Measurements from ENCODE around the gene OR11A1. TPM values are rescaled to one million over a fixed set of nuclear protein-coding genes. Genes with fewer than 3 reads are reported as not detected.

Gene OR11A1
- polyA plus RNA-seq, 1 donor (not counting 4 experiments of a cell fraction or from before 2014, with no cell fraction given): not detected

- FAIRE-seq (no peak), DNase-seq (ENCODE audit: low read depth, low spot score) (no peak)
- H2AFZ ChIP-seq (ENCODE audit: control insufficient read depth, low read length): no peak overlapping the region
- H3K4me1 ChIP-seq (ENCODE audit: control insufficient read depth, extremely low read depth, insufficient read depth, low read length): no peaks in the 10 kb centered on the region
- H3K4me2 ChIP-seq (ENCODE audit: control insufficient read depth, extremely low read depth, insufficient read depth, low read depth, low read length): no peak overlapping the region
- dilution Hi-C loops (cut with MboI; ENCODE audit: extremely low pct_ligation_motif_present, low sequenced_read_pairs): no loop called here
- no peaks in the 10 kb centered on the region for H3K36me3 ChIP-seq (ENCODE audit: control insufficient read depth in 2 of 2, extremely low read depth in 1 of 2, insufficient read depth in 2 of 2, low read length in 2 of 2)
- no peak overlapping the region for H3K9ac ChIP-seq (ENCODE audit: control insufficient read depth, extremely low read depth, insufficient read depth, low read length)
- H4K20me1 ChIP-seq (ENCODE audit: control insufficient read depth, extremely low read depth, insufficient read depth, low read length): no peaks in the 10 kb centered on the region
- no peaks in the 10 kb centered on the region for H3K27me3 ChIP-seq (ENCODE audit: control insufficient read depth, extremely low read depth, insufficient read depth, low read length)
- TF ChIP-seq CTCF (optimal IDR thresholded peaks at IDR 0.05 in 1 of 3, IDR thresholded peaks at IDR 0.05 in 1 of 3, conservative IDR thresholded peaks at IDR 0.05 in 1 of 3; ENCODE audit: extremely low read depth in 1 of 3, insufficient read depth in 2 of 3, low read length in 3 of 3): no peak
- no peak for TF ChIP-seq EZH2 (IDR thresholded peaks at IDR 0.05; ENCODE audit: low read length)
- no peak overlapping the region for H3K27ac ChIP-seq (ENCODE audit: control insufficient read depth, insufficient read depth, low read length)
- no peaks in the 10 kb centered on the region for H3K9me1 ChIP-seq (ENCODE audit: control insufficient read depth, extremely low read depth, insufficient read depth, low read length)
- no peaks in the 10 kb centered on the region for H3K79me2 ChIP-seq (ENCODE audit: control insufficient read depth, insufficient read depth, low read length)
- H3K4me3 ChIP-seq (ENCODE audit: control insufficient read depth in 2 of 3, extremely low read depth in 1 of 3, insufficient read depth in 2 of 3, low read depth in 1 of 3, low read length in 3 of 3): no peak overlapping the region
- H3K9me3 ChIP-seq (ENCODE audit: control insufficient read depth, low read depth, low read length): no peaks in the 10 kb centered on the region
These were observed 33.7 kb upstream of the OR11A1 start for GRCh38 chr6:29490552-29490951.

- dilution Hi-C loops (cut with MboI; ENCODE audit: extremely low pct_ligation_motif_present, low sequenced_read_pairs): no loop called here
- Histone ChIP-seq H3K4me1 (ENCODE audit: control insufficient read depth, extremely low read depth, insufficient read depth, low read length) (no peaks in the 10 kb centered on the region), H3K27me3 (ENCODE audit: control insufficient read depth, extremely low read depth, insufficient read depth, low read length) (no peaks in the 10 kb centered on the region), H3K79me2 (ENCODE audit: control insufficient read depth, insufficient read depth, low read length) (no peaks in the 10 kb centered on the region), H3K9me1 (ENCODE audit: control insufficient read depth, extremely low read depth, insufficient read depth, low read length) (no peaks in the 10 kb centered on the region), H3K4me2 (ENCODE audit: control insufficient read depth, extremely low read depth, insufficient read depth, low read depth, low read length) (no peak overlapping the region), H3K27ac (ENCODE audit: control insufficient read depth, insufficient read depth, low read length) (no peak overlapping the region), H3K9me3 (ENCODE audit: control insufficient read depth, low read depth, low read length) (no peaks in the 10 kb centered on the region), H3K4me3 (ENCODE audit: control insufficient read depth in 2 of 3, extremely low read depth in 1 of 3, insufficient read depth in 2 of 3, low read depth in 1 of 3, low read length in 3 of 3) (no peak overlapping the region), H3K9ac (ENCODE audit: control insufficient read depth, extremely low read depth, insufficient read depth, low read length) (no peak overlapping the region), H3K36me3 (ENCODE audit: control insufficient read depth in 2 of 2, extremely low read depth in 1 of 2, insufficient read depth in 2 of 2, low read length in 2 of 2) (no peaks in the 10 kb centered on the region), H2AFZ (ENCODE audit: control insufficient read depth, low read length) (no peak overlapping the region), H4K20me1 (ENCODE audit: control insufficient read depth, extremely low read depth, insufficient read depth, low read length) (no peaks in the 10 kb centered on the region)
- no peak for FAIRE-seq
- DNase-seq (ENCODE audit: low read depth, low spot score): no peak
- no peak for TF ChIP-seq EZH2 (IDR thresholded peaks at IDR 0.05; ENCODE audit: low read length)
- no peak for TF ChIP-seq CTCF (optimal IDR thresholded peaks at IDR 0.05 in 1 of 3, IDR thresholded peaks at IDR 0.05 in 1 of 3, conservative IDR thresholded peaks at IDR 0.05 in 1 of 3; ENCODE audit: extremely low read depth in 1 of 3, insufficient read depth in 2 of 3, low read length in 3 of 3)
These were observed 33.2 kb upstream of the OR11A1 start for GRCh38 chr6:29490055-29490454.

Data from keratinocyte (primary cell).